Measurements from ENCODE around the gene ZNF366. TPM values are rescaled to one million over a fixed set of nuclear protein-coding genes. Genes with fewer than 3 reads are reported as not detected.

The ZNF366 gene
- total and polyA plus RNA-seq, 2 donors: 2.9 to 3.3 TPM

- DNase-seq (ENCODE audit: extremely low spot score): no peak
- H3K27ac ChIP-seq (ENCODE audit: low read depth): no peak overlapping the region
- no peaks in the 10 kb centered on the region for H3K36me3 ChIP-seq (ENCODE audit: insufficient read depth)
- H3K4me3 ChIP-seq (ENCODE audit: low read depth, low read length): no peak overlapping the region
- 66% methylated on average over 5 of the region's 5 CpGs for WGBS
- H3K4me1 ChIP-seq (ENCODE audit: insufficient read depth): no peaks in the 10 kb centered on the region
Measured at GRCh38 chr5:72494623-72495124, 12.5 kb downstream of the ZNF366 start.

DNA sequence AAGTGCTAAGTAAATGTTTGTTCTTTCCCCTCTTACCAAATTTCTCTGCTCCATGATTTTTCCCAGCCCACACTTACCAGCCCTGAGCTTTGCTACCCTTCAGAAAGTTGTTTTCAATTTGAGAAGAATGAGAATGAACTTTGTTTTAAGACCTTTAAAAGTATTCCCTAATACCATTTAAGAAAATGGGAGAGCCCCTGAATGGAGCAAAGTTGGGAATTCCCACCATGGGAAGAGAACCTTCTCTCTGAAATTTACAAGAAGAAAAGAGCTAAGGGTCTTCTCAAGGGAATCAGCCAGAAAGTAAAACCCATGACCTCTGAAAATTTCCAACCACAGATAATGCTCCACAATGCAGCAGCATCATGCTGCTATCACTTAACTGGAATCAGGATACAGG is 17.7 kb downstream of the ZNF366 start:
- H3K36me3 ChIP-seq (ENCODE audit: insufficient read depth): no peaks in the 10 kb centered on the region
- no peaks in the 10 kb centered on the region for H3K4me1 ChIP-seq (ENCODE audit: insufficient read depth)
- no peak for DNase-seq (ENCODE audit: extremely low spot score)
- H3K27ac ChIP-seq (ENCODE audit: low read depth): no peak overlapping the region
- no peak overlapping the region for H3K4me3 ChIP-seq (ENCODE audit: low read depth, low read length)

DNA sequence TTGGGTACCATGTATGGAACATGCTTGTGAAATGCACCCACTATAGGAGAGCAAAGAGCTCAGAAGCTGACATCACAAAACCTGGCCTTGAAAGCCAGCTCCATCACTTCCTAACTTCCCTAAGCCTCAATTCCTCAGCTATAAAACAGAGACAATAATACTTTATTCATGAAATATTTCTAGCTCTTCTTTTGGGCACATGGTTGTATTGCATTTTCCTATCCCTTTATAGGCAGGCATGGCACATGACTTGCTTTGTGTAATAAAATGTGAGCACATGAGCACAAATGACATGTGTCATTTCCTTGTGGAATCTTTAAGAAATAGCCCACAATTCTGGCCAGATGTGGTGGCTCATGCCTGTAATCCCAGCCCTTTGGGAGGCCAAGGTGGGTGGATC is 18.5 kb downstream of the ZNF366 start:
- Histone ChIP-seq H3K4me3 (ENCODE audit: low read depth, low read length) (no peak overlapping the region), H3K4me1 (ENCODE audit: insufficient read depth) (no peaks in the 10 kb centered on the region), H3K27ac (ENCODE audit: low read depth) (no peak overlapping the region), H3K36me3 (ENCODE audit: insufficient read depth) (no peaks in the 10 kb centered on the region)
- DNase-seq (ENCODE audit: extremely low spot score): no peak

GRCh38 chr5:72487177-72487576 is 20.0 kb downstream of the ZNF366 start:
- 90% methylated on average over 2 of the region's 2 CpGs for WGBS
- Histone ChIP-seq H3K27ac (ENCODE audit: low read depth) (no peak overlapping the region), H3K36me3 (ENCODE audit: insufficient read depth) (no peaks in the 10 kb centered on the region), H3K4me1 (ENCODE audit: insufficient read depth) (no peaks in the 10 kb centered on the region), H3K4me3 (ENCODE audit: low read depth, low read length) (no peak overlapping the region)
- DNase-seq (ENCODE audit: extremely low spot score): no peak

DNA sequence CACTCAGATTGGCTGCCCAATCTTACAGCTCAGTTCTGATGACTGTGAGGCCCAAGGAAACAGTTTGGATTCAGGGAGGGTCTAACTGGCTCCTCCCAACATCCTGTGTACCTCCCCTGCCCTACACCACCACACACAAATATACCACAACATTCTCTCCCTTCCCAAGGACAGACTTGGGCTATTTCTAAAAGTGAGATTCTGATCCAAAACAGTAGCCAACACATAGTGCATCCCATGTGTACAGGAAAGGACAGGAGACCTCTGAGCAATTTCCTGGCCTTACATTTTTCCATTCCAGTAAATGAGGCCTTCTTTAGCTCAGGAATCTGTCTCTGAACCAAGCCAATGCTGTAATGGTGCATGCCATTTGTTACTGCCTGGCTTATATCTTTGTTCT is 20.8 kb downstream of the ZNF366 start:
- no peak for DNase-seq (ENCODE audit: extremely low spot score)
- Histone ChIP-seq H3K4me3 (ENCODE audit: low read depth, low read length) (no peak overlapping the region), H3K36me3 (ENCODE audit: insufficient read depth) (no peaks in the 10 kb centered on the region), H3K27ac (ENCODE audit: low read depth) (no peak overlapping the region), H3K4me1 (ENCODE audit: insufficient read depth) (no peaks in the 10 kb centered on the region)

- DNase-seq (ENCODE audit: extremely low spot score): no peak
- no peak overlapping the region for H3K4me3 ChIP-seq (ENCODE audit: low read depth, low read length)
- H3K4me1 ChIP-seq (ENCODE audit: insufficient read depth): no peaks in the 10 kb centered on the region
- no peak overlapping the region for H3K27ac ChIP-seq (ENCODE audit: low read depth)
- WGBS: 90% methylated on average over 6 of the region's 6 CpGs
- H3K36me3 ChIP-seq (ENCODE audit: insufficient read depth): no peaks in the 10 kb centered on the region
Measured at GRCh38 chr5:72485430-72485974, 21.7 kb downstream of the ZNF366 start.

GRCh38 chr5:72482046-72482445 is 25.2 kb downstream of the ZNF366 start:
- H3K36me3 ChIP-seq (ENCODE audit: insufficient read depth): no peaks in the 10 kb centered on the region
- 87% methylated on average over 3 of the region's 3 CpGs for WGBS
- H3K27ac ChIP-seq (ENCODE audit: low read depth): no peak overlapping the region
- no peak for DNase-seq (ENCODE audit: extremely low spot score)
- no peak overlapping the region for H3K4me3 ChIP-seq (ENCODE audit: low read depth, low read length)
- no peaks in the 10 kb centered on the region for H3K4me1 ChIP-seq (ENCODE audit: insufficient read depth)

- H3K36me3 ChIP-seq (ENCODE audit: insufficient read depth): no peaks in the 10 kb centered on the region
- DNase-seq (ENCODE audit: extremely low spot score): no peak
- H3K4me3 ChIP-seq (ENCODE audit: low read depth, low read length): no peak overlapping the region
- 78% methylated on average over 9 of the region's 9 CpGs for WGBS
- H3K4me1 ChIP-seq (ENCODE audit: insufficient read depth): no peaks in the 10 kb centered on the region
- H3K27ac ChIP-seq (ENCODE audit: low read depth): no peak overlapping the region
Measured at GRCh38 chr5:72480841-72481240, 26.4 kb downstream of the ZNF366 start.

DNA sequence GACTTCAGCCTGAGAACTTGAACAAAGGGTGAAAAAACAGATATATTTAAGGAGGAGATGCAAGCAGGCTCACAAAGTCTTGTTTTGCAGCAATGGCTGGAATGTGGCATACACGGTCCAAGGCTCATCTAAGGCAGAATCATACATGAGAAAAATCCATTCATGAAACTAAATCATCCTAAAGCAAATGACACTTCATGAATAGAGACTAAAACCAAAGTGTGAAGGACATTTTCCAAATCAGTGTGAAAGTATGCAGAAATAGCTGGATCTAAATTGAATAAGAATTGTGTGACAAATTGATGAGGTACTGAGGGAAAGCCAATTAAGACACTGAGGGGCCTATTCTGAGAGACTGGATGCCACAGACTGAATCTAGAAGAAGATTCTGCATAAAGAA is 27.3 kb downstream of the ZNF366 start:
- no peaks in the 10 kb centered on the region for H3K36me3 ChIP-seq (ENCODE audit: insufficient read depth)
- no peak overlapping the region for H3K4me3 ChIP-seq (ENCODE audit: low read depth, low read length)
- WGBS: 79% methylated on average over 1 of the region's 1 CpG
- no peak for DNase-seq (ENCODE audit: extremely low spot score)
- no peaks in the 10 kb centered on the region for H3K4me1 ChIP-seq (ENCODE audit: insufficient read depth)
- H3K27ac ChIP-seq (ENCODE audit: low read depth): no peak overlapping the region

DNA sequence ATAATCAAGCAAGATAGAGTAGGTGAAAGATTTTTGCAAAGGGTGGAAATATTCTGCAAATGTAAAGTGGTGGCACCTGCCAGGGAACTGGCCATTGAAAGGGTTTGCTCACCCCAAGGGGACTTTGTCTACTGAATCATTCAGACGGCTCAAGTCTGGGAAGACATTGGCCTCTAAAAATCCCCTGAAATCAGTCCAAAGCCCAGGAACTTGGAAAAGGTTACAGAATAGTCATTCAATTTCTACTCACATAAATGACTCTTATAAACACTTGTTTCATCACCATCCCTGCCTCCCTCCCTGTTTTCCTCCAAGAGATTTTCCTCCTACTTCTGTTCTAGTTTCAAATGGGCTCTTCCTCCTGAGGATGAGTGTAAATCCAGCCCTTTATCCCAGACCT is 28.5 kb downstream of the ZNF366 start:
- H3K27ac ChIP-seq (ENCODE audit: low read depth): no peak overlapping the region
- no peak overlapping the region for H3K4me3 ChIP-seq (ENCODE audit: low read depth, low read length)
- DNase-seq (ENCODE audit: extremely low spot score): no peak
- H3K36me3 ChIP-seq (ENCODE audit: insufficient read depth): no peaks in the 10 kb centered on the region
- H3K4me1 ChIP-seq (ENCODE audit: insufficient read depth): no peaks in the 10 kb centered on the region
- WGBS: 14% methylated on average over 1 of the region's 1 CpG

GRCh38 chr5:72478276-72478675 is 28.9 kb downstream of the ZNF366 start:
- no peak for DNase-seq (ENCODE audit: extremely low spot score)
- no peak overlapping the region for H3K27ac ChIP-seq (ENCODE audit: low read depth)
- H3K4me3 ChIP-seq (ENCODE audit: low read depth, low read length): no peak overlapping the region

DNA sequence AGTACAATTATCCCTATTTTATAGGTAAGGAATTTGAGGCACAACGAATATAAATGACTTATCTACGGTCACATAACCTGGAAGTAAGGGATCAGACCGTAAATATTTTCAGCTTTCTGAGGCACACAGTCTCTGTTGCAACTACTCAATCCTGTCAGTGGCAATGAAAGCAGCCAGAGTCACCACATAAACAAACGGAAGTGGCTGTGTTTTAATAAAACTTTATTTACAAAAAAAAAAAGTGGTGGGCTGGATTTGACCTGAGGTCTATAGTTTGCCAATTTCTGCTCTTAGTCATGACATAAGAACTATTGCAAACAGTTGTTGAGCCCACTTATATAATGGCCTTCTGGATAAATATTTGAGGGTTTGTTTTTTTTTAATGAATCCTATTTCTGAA is 29.6 kb downstream of the ZNF366 start:
- Histone ChIP-seq H3K27ac (ENCODE audit: low read depth) (no peak overlapping the region), H3K4me3 (ENCODE audit: low read depth, low read length) (no peak overlapping the region), H3K36me3 (ENCODE audit: insufficient read depth) (no peaks in the 10 kb centered on the region), H3K4me1 (ENCODE audit: insufficient read depth) (no peaks in the 10 kb centered on the region)
- no peak for DNase-seq (ENCODE audit: extremely low spot score)
- 87% methylated on average over 4 of the region's 4 CpGs for WGBS

More at GRCh38 chr5:72478276-72478675, 28.9 kb downstream of the ZNF366 start:
- Histone ChIP-seq H3K36me3 (ENCODE audit: insufficient read depth) (no peaks in the 10 kb centered on the region), H3K4me1 (ENCODE audit: insufficient read depth) (no peaks in the 10 kb centered on the region)

GRCh38 chr5:72477176-72477575 is 30.0 kb downstream of the ZNF366 start:
- Histone ChIP-seq H3K4me3 (ENCODE audit: low read depth, low read length) (no peak overlapping the region), H3K36me3 (ENCODE audit: insufficient read depth) (no peaks in the 10 kb centered on the region), H3K27ac (ENCODE audit: low read depth) (no peak overlapping the region), H3K4me1 (ENCODE audit: insufficient read depth) (no peaks in the 10 kb centered on the region)
- DNase-seq (ENCODE audit: extremely low spot score): no peak
- 83% methylated on average over 1 of the region's 1 CpG for WGBS

GRCh38 chr5:72476721-72477120 is 30.5 kb downstream of the ZNF366 start:
- H3K27ac ChIP-seq (ENCODE audit: low read depth): no peak overlapping the region

DNA sequence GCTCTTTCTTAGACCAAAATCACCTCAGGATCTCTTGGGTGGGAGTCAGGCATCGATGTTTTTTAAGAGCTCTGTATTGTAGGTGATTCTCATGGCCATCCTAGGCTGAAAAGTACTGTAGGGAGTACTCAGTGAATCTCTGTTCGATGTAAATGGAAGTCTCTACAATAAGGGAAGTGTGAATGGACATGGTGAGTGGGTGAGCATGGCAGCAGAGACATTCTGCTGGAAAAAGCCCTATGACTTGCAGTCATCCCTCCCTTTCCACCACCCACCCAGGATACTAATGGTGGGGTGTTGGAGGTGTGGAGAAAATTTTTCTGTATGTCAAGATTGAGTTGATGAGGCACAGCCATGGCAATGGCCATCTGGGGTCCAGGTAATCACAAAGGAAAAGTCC is 30.9 kb downstream of the ZNF366 start:
- no peak overlapping the region for H3K27ac ChIP-seq (ENCODE audit: low read depth)
- no peaks in the 10 kb centered on the region for H3K4me1 ChIP-seq (ENCODE audit: insufficient read depth)
- H3K36me3 ChIP-seq (ENCODE audit: insufficient read depth): no peaks in the 10 kb centered on the region
- WGBS: 93% methylated on average over 2 of the region's 2 CpGs
- DNase-seq (ENCODE audit: extremely low spot score): no peak
- no peak overlapping the region for H3K4me3 ChIP-seq (ENCODE audit: low read depth, low read length)

More at GRCh38 chr5:72476721-72477120, 30.5 kb downstream of the ZNF366 start:
- H3K4me3 ChIP-seq (ENCODE audit: low read depth, low read length): no peak overlapping the region
- 94% methylated on average over 3 of the region's 3 CpGs for WGBS
- H3K36me3 ChIP-seq (ENCODE audit: insufficient read depth): no peaks in the 10 kb centered on the region
- DNase-seq (ENCODE audit: extremely low spot score): no peak
- no peaks in the 10 kb centered on the region for H3K4me1 ChIP-seq (ENCODE audit: insufficient read depth)

All from urinary bladder (tissue), 4 donors.